ENCODE data around the gene EFCAB10. TPM values are rescaled to one million over a fixed set of nuclear protein-coding genes. Genes with fewer than 3 reads are reported as not detected.

EFCAB10 gene
- total RNA-seq, 4 donors from 2014 or later = not detected

DNA sequence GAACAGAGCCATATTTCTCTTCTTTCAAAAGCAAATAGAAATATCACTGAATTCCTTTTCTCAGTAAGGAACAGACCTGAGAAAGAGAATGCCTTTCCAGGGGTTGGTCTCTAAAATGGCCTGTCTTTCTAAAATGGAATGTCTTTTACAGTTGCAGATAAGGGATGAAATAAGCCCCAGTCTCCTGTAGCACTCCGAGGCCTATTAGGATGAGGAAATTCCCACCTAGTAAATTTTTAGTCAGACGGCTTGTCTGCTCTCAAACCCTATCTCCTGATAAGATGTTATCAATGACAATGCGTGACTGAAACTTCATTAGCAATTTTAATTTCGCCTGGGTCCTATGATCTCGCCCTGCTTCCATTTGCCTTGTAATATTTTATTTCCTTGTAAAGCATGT, 2.9 kb upstream of the EFCAB10 start:
- no peak overlapping the region for H3K4me3 ChIP-seq
- WGBS = 97% methylated on average over 5 of the region's 5 CpGs

GRCh38 chr7:105583061-105583460, 1.8 kb upstream of the EFCAB10 start:
- intact Hi-C loops (cut with DNase I) = no loop called here
- Histone ChIP-seq H3K27ac (replicated peaks in 1 of 4) (no peak overlapping the region), H3K4me3 (no peak overlapping the region), H3K36me3 (no peaks in the 10 kb centered on the region), H3K27me3 (peaks cover 0 to 19% (median 0%) of the 10 kb centered on the region in 4 donors), H3K9me3 (no peaks in the 10 kb centered on the region), H3K4me1 (peaks cover 0 to 8% (median 7%) of the 10 kb centered on the region in 4 donors)
- WGBS = 74% methylated on average over 8 of the region's 39 CpGs
- DNase-seq (ENCODE audit: extremely low spot score) = no peak
- TF ChIP-seq POLR2AphosphoS5 (IDR thresholded peaks at IDR 0.05) (no peak), POLR2A (IDR thresholded peaks at IDR 0.05; ENCODE audit: low read depth) (no peak), EP300 (IDR thresholded peaks at IDR 0.05) (no peak)
- TF ChIP-seq, protein P1, sequence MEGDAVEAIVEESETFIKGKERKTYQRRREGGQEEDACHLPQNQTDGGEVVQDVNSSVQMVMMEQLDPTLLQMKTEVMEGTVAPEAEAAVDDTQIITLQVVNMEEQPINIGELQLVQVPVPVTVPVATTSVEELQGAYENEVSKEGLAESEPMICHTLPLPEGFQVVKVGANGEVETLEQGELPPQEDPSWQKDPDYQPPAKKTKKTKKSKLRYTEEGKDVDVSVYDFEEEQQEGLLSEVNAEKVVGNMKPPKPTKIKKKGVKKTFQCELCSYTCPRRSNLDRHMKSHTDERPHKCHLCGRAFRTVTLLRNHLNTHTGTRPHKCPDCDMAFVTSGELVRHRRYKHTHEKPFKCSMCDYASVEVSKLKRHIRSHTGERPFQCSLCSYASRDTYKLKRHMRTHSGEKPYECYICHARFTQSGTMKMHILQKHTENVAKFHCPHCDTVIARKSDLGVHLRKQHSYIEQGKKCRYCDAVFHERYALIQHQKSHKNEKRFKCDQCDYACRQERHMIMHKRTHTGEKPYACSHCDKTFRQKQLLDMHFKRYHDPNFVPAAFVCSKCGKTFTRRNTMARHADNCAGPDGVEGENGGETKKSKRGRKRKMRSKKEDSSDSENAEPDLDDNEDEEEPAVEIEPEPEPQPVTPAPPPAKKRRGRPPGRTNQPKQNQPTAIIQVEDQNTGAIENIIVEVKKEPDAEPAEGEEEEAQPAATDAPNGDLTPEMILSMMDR (IDR thresholded peaks at IDR 0.05) = no peak

More for the DNA sequence above, 2.9 kb upstream of the EFCAB10 start:
- no peak for DNase-seq (ENCODE audit: extremely low spot score)
- Histone ChIP-seq H3K27ac (replicated peaks in 1 of 4) (no peak overlapping the region), H3K36me3 (no peaks in the 10 kb centered on the region), H3K4me1 (peaks cover 0 to 10% (median 8%) of the 10 kb centered on the region in 4 donors), H3K9me3 (no peaks in the 10 kb centered on the region), H3K27me3 (peaks cover 0 to 19% (median 0%) of the 10 kb centered on the region in 4 donors)
- TF ChIP-seq POLR2A (IDR thresholded peaks at IDR 0.05; ENCODE audit: low read depth) = no peak
- TF ChIP-seq, protein P1 (IDR thresholded peaks at IDR 0.05) = no peak
- TF ChIP-seq POLR2AphosphoS5 (IDR thresholded peaks at IDR 0.05) = no peak
- no peak for TF ChIP-seq EP300 (IDR thresholded peaks at IDR 0.05)
- intact Hi-C loops (cut with DNase I) = no loop called here

DNA sequence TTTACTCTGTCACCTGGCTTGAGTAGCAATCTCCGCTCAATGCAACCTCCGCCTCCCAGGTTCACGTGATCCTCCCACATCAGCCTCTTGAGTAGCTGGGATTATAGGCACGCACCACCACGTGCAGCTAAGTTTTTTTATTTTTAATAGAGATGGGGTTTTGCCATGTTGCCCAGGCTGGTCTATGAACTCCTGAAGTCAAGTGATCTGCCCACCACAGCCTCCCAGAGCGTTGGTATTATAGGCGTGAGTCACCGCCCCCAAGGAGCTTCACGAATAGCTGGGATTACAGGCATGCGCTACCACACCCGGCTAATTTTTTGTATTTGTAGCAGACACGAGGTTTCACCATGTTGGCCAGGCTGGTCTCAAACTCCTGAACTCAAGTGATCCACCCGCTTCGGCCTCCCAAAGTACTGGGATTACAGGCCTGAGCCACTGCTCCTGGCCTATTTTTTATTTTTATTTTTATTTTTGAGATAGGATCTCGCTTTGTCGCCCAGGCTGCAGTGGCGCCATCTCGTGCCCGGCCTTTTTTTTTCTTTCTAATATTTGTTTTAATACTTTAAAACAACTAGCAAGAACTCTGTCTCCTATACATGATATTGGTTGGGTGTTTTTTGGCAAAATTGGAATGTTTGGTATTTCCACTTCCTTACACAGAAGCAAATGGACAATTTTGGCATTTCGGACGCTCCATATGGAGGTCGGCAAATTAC, 1.1 kb downstream of the EFCAB10 start:
- intact Hi-C loops (cut with DNase I) = no loop called here
- Histone ChIP-seq H3K36me3 (no peaks in the 10 kb centered on the region), H3K4me1 (peaks cover 0 to 8% (median 7%) of the 10 kb centered on the region in 4 donors), H3K9me3 (no peaks in the 10 kb centered on the region), H3K27ac (replicated peaks in 1 of 4) (no peak overlapping the region), H3K27me3 (peaks cover 0 to 19% (median 0%) of the 10 kb centered on the region in 4 donors), H3K4me3 (no peak overlapping the region)
- TF ChIP-seq EP300 (IDR thresholded peaks at IDR 0.05) (no peak), POLR2AphosphoS5 (IDR thresholded peaks at IDR 0.05) (no peak)
- DNase-seq (ENCODE audit: extremely low spot score) = no peak
- WGBS = 93% methylated on average over 22 of the region's 22 CpGs

DNA sequence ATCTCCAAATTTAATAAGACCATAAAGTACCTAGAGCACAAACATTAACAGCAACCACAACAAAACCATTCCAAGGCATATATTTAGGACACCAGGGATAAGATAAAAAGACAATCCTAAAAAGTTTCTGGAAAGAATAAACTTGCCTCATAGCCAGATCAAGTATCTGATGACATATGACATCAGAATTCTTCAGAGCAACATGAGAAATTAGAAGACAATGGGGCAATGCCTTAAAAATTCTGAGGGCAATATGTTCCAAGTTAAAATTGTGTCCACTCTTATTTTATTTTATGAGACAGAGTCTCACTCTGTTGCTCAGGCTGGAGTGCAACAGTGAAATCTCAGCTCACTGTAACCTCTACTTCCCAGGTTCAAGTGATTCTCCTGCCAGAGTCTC, 2.8 kb downstream of the EFCAB10 start:
- peaks cover 0 to 8% (median 7%) of the 10 kb centered on the region in 4 donors for H3K4me1 ChIP-seq
- H3K27me3 ChIP-seq = peaks cover 0 to 19% (median 0%) of the 10 kb centered on the region in 4 donors
- H3K4me3 ChIP-seq = no peak overlapping the region
- H3K36me3 ChIP-seq = no peaks in the 10 kb centered on the region
- no peak overlapping the region for H3K27ac ChIP-seq (replicated peaks in 1 of 4)
- no peaks in the 10 kb centered on the region for H3K9me3 ChIP-seq
- TF ChIP-seq POLR2A (IDR thresholded peaks at IDR 0.05; ENCODE audit: low read depth) (no peak), EP300 (IDR thresholded peaks at IDR 0.05) (no peak), POLR2AphosphoS5 (IDR thresholded peaks at IDR 0.05) (no peak)
- TF ChIP-seq, protein P1 (IDR thresholded peaks at IDR 0.05) = no peak
- no peak for DNase-seq (ENCODE audit: extremely low spot score)
- intact Hi-C loops (cut with DNase I) = no loop called here

GRCh38 chr7:105577251-105577650, 4.0 kb downstream of the EFCAB10 start:
- no peaks in the 10 kb centered on the region for H3K9me3 ChIP-seq
- DNase-seq (ENCODE audit: extremely low spot score) = no peak
- intact Hi-C loops (cut with DNase I) = no loop called here
- WGBS = 81% methylated on average over 1 of the region's 1 CpG
- TF ChIP-seq, protein P1 (IDR thresholded peaks at IDR 0.05) = no peak
- TF ChIP-seq EP300 (IDR thresholded peaks at IDR 0.05) (no peak), POLR2A (IDR thresholded peaks at IDR 0.05; ENCODE audit: low read depth) (no peak), POLR2AphosphoS5 (IDR thresholded peaks at IDR 0.05) (no peak)
- no peak overlapping the region for H3K4me3 ChIP-seq
- H3K27me3 ChIP-seq = peaks cover 0 to 10% (median 0%) of the 10 kb centered on the region in 4 donors
- no peaks in the 10 kb centered on the region for H3K36me3 ChIP-seq
- peaks cover 0 to 8% (median 7%) of the 10 kb centered on the region in 4 donors for H3K4me1 ChIP-seq
- H3K27ac ChIP-seq (replicated peaks in 1 of 4) = no peak overlapping the region
